Breast epithelium (tissue), 3 donors: ENCODE measurements around the gene PTGES2.

Experiments
- CTCF ChIP-seq, 3 donors: fragments of 450-650 bp; IDR thresholded peaks; one replicate each; pipeline ENCODE4 v1.5.1; 2016 to 2017; ENCODE audit warnings: antibody characterized with exemption in 3 of 3, mild to moderate bottlenecking in 3 of 3, moderate library complexity in 3 of 3
- POLR2AphosphoS5 ChIP-seq, 3 donors: sonication (generic); formaldehyde crosslinking; IDR thresholded peaks; one replicate each; pipeline ENCODE4 v1.6.1; 2017; ENCODE audit warnings: antibody characterized with exemption in 3 of 3

DNA sequence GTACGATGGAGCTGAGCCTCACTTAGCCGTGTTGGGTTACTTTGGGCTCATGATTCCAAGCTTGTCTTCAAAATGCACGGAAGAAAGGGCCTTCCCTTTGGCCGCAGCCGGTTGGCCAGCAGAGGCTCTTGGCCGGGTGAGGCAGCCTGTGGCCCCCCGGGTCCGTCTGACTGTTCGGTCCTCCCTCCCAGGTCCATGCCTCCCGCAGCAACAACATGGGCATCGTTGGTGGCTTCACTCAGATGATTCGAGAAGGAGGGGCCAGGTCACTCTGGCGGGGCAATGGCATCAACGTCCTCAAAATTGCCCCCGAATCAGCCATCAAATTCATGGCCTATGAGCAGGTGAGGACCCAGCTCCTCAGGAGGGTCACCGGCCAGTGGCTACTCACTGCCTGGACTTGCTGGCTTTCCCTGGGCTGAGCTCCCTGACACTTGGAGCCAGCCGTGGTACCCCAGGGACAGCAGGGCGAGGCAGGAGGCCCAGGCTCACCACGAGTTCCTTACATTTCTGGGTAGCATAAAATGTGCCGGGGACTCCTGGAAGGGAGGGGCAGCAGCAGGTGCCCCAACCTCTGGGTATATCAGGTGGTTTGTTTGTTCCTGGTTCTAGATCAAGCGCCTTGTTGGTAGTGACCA lies 21.9 kb downstream of the PTGES2 start:
- no peak for TF ChIP-seq POLR2AphosphoS5 (IDR thresholded peaks at IDR 0.05)
- no peak for TF ChIP-seq CTCF (IDR thresholded peaks at IDR 0.05)
